GM20000 (cell line): ENCODE data around the gene INSL3.

ENCODE experiments used
- DNase-seq: peaks from one replicate; pipeline ENCODE4 v3.0.0; 2012; ENCODE audit warnings: low spot score
- TF ChIP-seq, protein P1 (sequence below): IDR thresholded peaks from 2 replicates; pipeline ENCODE4 v1.5.1; 2012; ENCODE audit warnings: mild to moderate bottlenecking, control low read depth; ENCODE audit errors: extremely low read depth, missing control alignments

Gene INSL3

DNA sequence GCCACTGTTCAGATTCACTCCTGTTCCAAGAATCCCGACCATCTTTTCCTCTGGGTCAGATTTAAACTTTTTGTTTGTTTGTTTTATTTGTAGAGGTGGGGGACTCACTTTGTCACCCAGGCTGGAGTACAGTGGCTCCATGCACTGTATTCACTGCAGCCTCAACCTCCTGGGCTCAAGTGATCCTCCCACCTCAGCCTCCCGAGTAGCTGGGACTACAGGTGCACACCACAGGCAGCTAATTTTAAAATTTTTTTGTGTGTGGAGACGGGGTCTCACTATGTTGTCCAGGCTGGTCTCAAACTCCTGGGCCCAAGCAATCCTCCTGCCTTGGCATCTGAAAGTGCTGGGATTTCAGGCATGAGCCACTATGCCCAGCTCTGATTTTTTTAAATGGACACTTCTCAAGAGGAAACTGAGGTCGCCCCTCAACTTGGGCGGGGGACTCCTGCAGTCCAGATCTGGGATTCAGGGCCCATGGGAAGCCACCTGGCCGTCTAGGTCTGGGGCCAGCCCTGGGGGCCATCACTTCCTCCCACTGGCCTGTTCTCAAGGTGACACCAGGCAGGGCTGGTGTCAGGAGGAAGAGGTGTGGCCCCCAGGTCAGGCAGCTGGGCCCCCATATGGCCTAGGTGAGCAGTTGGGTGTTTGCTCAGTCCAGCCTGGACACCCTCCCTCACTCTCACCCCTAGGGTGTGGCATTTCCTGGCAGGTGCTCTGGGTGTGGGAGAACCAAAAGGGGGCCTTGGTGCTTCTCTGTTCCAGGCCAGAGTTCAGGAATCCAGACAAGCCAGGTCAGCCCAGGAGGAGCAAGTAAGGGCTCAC lies 25.1 kb downstream of the INSL3 start:
- no peak for DNase-seq

DNA sequence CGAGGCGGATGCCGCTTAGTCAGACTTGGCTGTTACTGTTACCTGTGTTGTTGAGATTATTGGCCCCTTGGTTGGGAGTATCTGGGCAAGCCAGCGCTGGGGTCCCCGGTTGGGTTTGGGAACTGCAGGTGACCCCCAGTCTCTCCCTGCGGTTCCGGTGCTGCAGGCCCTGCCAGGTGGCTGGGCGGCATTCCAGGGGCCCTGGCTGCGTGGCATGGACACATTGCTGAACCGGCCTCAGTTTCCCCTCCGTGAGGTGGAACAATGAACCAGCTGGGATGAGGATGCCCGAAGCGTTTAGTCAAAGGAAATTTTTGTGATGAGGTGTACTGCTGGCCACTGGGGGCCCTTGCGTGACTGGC lies 25.8 kb downstream of the INSL3 start:
- no peak for DNase-seq
- TF ChIP-seq, protein P1, sequence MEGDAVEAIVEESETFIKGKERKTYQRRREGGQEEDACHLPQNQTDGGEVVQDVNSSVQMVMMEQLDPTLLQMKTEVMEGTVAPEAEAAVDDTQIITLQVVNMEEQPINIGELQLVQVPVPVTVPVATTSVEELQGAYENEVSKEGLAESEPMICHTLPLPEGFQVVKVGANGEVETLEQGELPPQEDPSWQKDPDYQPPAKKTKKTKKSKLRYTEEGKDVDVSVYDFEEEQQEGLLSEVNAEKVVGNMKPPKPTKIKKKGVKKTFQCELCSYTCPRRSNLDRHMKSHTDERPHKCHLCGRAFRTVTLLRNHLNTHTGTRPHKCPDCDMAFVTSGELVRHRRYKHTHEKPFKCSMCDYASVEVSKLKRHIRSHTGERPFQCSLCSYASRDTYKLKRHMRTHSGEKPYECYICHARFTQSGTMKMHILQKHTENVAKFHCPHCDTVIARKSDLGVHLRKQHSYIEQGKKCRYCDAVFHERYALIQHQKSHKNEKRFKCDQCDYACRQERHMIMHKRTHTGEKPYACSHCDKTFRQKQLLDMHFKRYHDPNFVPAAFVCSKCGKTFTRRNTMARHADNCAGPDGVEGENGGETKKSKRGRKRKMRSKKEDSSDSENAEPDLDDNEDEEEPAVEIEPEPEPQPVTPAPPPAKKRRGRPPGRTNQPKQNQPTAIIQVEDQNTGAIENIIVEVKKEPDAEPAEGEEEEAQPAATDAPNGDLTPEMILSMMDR, result no peak

More for the DNA sequence above, 25.1 kb downstream of the INSL3 start:
- TF ChIP-seq, protein P1, result no peak

DNA sequence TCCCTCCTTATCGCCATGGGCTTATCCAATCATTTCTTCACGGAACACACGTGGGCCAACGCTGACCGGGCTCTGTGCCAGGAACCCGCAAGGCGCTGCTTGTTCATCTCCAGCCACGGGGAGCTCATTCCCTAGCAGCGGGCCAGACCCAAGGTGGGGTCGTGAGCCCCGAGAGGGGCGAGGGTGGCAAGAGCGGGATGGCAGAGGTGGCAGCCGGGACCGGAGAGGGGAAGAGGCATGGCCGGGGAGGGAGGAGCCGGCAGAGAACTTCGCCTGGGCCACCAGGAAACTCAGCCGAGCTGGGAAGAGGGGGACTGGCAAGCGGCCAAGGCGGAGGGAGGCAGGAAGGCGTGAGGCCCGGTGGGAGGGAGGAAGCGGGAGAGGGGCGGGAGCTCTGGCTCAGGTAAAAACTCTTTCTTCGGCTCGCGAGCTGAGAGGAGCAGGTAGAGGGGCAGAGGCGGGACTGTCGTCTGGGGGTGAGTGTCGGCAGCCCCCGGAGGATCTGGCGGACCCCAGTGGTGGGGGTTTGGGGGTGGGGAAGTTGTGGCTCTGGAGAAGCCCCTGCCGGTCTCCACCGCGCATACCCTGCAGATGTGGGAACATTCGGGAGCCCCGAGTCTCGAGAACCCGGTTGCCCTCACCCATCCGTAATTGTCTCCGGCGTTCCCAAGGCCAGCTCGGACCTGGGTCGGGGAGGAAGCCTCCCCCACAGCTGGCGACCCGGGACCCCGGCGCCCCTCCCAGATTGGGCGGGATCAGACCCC lies 26.4 kb downstream of the INSL3 start, which contains the start of gene B3GNT3:
Gene B3GNT3 (plus strand): TSS at position 408 of the 764 bp plus-strand sequence. CDS start 12,670 bp downstream, outside the sequence.
- no peak for DNase-seq
- TF ChIP-seq, protein P1, result no peak

DNA sequence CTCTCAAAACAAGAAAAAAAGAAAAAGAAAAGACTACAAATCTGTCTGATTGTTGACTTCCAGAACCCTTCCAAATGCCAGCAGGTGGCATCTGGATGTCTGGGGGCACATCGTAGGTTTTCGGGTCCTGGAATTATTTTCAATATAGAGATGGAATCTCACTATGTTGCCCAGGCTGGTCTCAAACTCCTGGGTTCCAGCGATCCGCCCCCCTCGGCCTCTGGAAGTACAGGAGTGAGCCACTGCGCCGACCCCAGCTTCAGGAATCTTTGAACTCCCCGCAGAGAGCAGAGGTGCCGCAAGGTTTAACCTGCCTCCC lies 26.9 kb downstream of the INSL3 start:
- TF ChIP-seq, protein P1, result no peak
- no peak for DNase-seq

DNA sequence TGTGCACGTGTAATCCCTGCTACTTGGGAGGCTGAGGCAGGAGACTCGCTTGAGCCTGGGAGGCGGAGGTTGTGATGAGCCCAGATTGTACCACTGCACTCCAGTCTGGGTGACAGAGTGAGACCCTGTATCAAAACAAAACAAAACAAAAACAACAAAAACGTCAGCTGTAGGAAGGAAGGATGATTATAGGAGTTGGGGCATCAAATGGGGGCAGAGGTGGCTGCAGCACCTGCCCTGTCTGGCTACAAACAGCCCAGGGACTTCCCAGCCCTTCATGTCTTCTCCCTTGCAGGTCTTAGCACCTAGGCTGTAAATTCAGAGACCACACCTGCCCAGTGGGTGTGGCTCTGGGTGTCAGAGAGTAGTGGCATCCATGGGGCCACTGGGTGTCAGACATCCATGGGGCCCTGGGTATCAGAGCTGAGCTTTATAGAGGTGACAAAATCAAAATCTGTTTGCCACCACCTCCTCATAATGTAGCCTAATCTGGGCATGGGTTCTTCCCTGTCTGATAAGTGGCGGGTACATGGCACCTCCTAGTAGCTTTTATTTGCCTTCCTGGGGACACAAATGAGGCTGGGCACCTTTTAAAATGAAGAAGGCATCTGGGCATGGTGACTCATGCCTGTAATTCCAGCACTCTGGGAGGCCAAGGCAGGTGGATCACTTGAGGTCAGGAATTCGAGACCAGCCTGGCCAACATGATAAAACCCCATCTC lies 31.1 kb downstream of the INSL3 start:
- no peak for DNase-seq
- TF ChIP-seq, protein P1, result no peak

DNA sequence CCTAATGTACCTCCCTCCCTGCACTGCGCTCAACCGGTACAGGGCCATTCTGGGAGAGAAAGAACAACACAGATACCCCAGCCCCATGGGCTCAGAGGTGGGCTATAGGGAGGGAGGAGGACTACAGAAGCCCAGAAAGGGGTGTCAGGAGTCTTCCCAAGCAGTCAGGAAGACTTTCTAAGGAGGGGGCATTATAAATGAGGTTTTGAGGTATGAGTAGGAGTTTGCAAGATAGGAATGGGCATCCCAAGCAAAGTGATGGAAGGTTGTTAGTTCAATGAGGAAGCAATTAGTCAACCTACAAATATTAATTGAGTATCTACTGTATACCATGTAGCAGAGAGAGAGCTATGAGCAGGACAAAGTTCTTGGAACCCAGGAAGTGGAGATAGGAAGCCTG lies 32.7 kb downstream of the INSL3 start:
- no peak for DNase-seq
- TF ChIP-seq, protein P1, result no peak
